HCT116 (cell line): ENCODE data around the gene CCDC102B. TPM values are rescaled to one million over a fixed set of nuclear protein-coding genes. Genes with fewer than 3 reads are reported as not detected.

Source experiments
- ATAC-seq: fragments of 200-7000 bp; cut with Tn5 transposase; 2 replicates; pipeline ENCODE4 v1.9.1; 2020; ENCODE audit warnings: mild to moderate bottlenecking, moderate library complexity
- BruUV-seq: library from RNA; stranded (reverse); fragments of 400-500 nt; replicated peaks from 2 replicates; lab custom pipeline; 2021; lab: Mats Ljungman, UMichigan
- CTCF ChIA-PET: fragments of 300-600 bp; sonication (Branson Sonifier 250); formaldehyde crosslinking; loops from one replicate; lab custom pipeline; 2021; ENCODE audit warnings: antibody characterized with exemption; lab: Charles Lee
- POLR2A ChIA-PET: fragments of 300-600, 350-600 bp; sonication (Branson Sonifier 250); formaldehyde crosslinking; loops from one replicate; lab custom pipeline; 2021; ENCODE audit warnings: antibody characterized with exemption; lab: Charles Lee
- RAD21 ChIA-PET, 2 experiments: fragments of 300-600 bp; sonication (Branson Sonifier 250); formaldehyde crosslinking; loops; one replicate each; lab custom pipeline; 2023; ENCODE audit warnings: low total read pairs in 2 of 2; ENCODE audit not compliant: uncharacterized antibody in 2 of 2, unreplicated experiment in 2 of 2, low non-redundant PET in 1 of 2; lab: Charles Lee
- DNase-seq: peaks from one replicate; pipeline ENCODE4 v3.0.0-alpha.2; 2010; ENCODE audit warnings: low read depth, low spot score
- H2AFZ ChIP-seq: fragments of 200-600 bp; shearing (Covaris generic), sonication (generic); 2 replicates; pipeline ENCODE4 v1.6.1; 2017; ENCODE audit warnings: low read depth, mixed run types, mixed read lengths, antibody characterized with exemption, low read length; ENCODE audit not compliant: poor library complexity, severe bottlenecking
- H3K27ac ChIP-seq: 2 replicates; pipeline ENCODE4 v1.5.1; 2012; ENCODE audit warnings: low read depth, low read length
- H3K27me3 ChIP-seq: fragments of 200-600 bp; sonication (generic); 2 replicates; pipeline ENCODE4 v1.6.1; 2016; ENCODE audit warnings: mixed run types, low read length, mixed read lengths; ENCODE audit not compliant: insufficient read depth
- H3K36me3 ChIP-seq, 2 experiments: fragments of 200-500 bp in 1 of 2; fragments of 200-600 bp in 1 of 2; sonication (Bioruptor generic) in 1 of 2; sonication (generic) in 1 of 2; 2 replicates each; pipeline versions ENCODE4 v1.5.1 to v1.6.1; 2014 to 2016; ENCODE audit warnings: low read length in 2 of 2, inconsistent platforms in 1 of 2, mixed read lengths in 1 of 2, mixed run types in 1 of 2; ENCODE audit not compliant: insufficient read depth in 2 of 2, control insufficient read depth in 1 of 2
- H3K4me1 ChIP-seq, 2 experiments: fragments of 200-600 bp in 1 of 2; sonication (generic) in 1 of 2; 2 replicates each; pipeline versions ENCODE4 v1.5.1 to v1.6.1; 2012 to 2017; ENCODE audit warnings: low read length in 2 of 2, inconsistent platforms in 1 of 2, mild to moderate bottlenecking in 1 of 2, mixed read lengths in 1 of 2, mixed run types in 1 of 2, moderate library complexity in 1 of 2; ENCODE audit not compliant: insufficient read depth in 2 of 2, control insufficient read depth in 1 of 2
- H3K4me2 ChIP-seq: fragments of 200-600 bp; sonication (generic); 2 replicates; pipeline ENCODE4 v1.6.1; 2017; ENCODE audit warnings: mixed run types, low read length, mixed read lengths
- H3K4me3 ChIP-seq, 2 experiments: fragments of 200-600 bp in 1 of 2; sonication (generic) in 1 of 2; replicated peaks in 1 of 2; 2 replicates each; pipeline ENCODE4 v1.5.1; 2011 to 2016; ENCODE audit warnings: low read length in 2 of 2, control low read depth in 1 of 2, low read depth in 1 of 2, mild to moderate bottlenecking in 1 of 2, mixed read lengths in 1 of 2, mixed run types in 1 of 2
- H3K79me2 ChIP-seq: fragments of 200-600 bp; sonication (generic); 2 replicates; pipeline ENCODE4 v1.6.1; 2017; ENCODE audit warnings: mild to moderate bottlenecking, mixed run types, low read length, moderate library complexity, mixed read lengths; ENCODE audit not compliant: insufficient read depth
- H3K9ac ChIP-seq: fragments of 200-600 bp; sonication (generic); 2 replicates; pipeline ENCODE4 v1.6.1; 2016; ENCODE audit warnings: low read length, mixed read lengths
- H3K9me2 ChIP-seq: fragments of 200-600 bp; sonication (generic), shearing (Covaris generic); 2 replicates; pipeline ENCODE4 v1.6.1; 2017; ENCODE audit warnings: mixed run types, mild to moderate bottlenecking, moderate library complexity; ENCODE audit not compliant: insufficient read depth
- H3K9me3 ChIP-seq, 2 experiments: fragments of 200-500 bp in 1 of 2; fragments of 200-600 bp in 1 of 2; sonication (Bioruptor generic) in 1 of 2; sonication (generic) in 1 of 2; 2 replicates each; pipeline ENCODE4 v1.6.1; 2014 to 2017; ENCODE audit warnings: low read length in 2 of 2, mixed read lengths in 2 of 2, inconsistent platforms in 1 of 2, low read depth in 1 of 2, mild to moderate bottlenecking in 1 of 2, mixed run types in 1 of 2, moderate library complexity in 1 of 2; ENCODE audit not compliant: control insufficient read depth in 1 of 2, insufficient read depth in 1 of 2
- H4K20me1 ChIP-seq: fragments of 200-600 bp; sonication (generic), shearing (Covaris generic); 2 replicates; pipeline ENCODE4 v1.6.1; 2017; ENCODE audit warnings: mixed run types, mild to moderate bottlenecking, moderate library complexity; ENCODE audit not compliant: insufficient read depth
- FOSL1 ChIP-seq: IDR thresholded peaks from 2 replicates; pipeline ENCODE4 v1.6.1; 2012; ENCODE audit warnings: low read depth
- POLR2AphosphoS5 ChIP-seq: IDR thresholded peaks from 2 replicates; pipeline ENCODE4 v1.6.1; 2011; ENCODE audit warnings: mild to moderate bottlenecking, low read depth, low read length, moderate library complexity
- REST ChIP-seq: IDR thresholded peaks from 2 replicates; pipeline ENCODE4 v1.6.1; 2012; ENCODE audit warnings: low read depth
- ZBTB33 ChIP-seq: IDR thresholded peaks from 2 replicates; pipeline ENCODE4 v1.6.1; 2011; ENCODE audit warnings: mild to moderate bottlenecking, low read length, moderate library complexity; ENCODE audit not compliant: insufficient replicate concordance; ENCODE audit errors: extremely low read depth
- ZFX ChIP-seq: fragments of 450-650 bp; IDR thresholded peaks from 2 replicates; pipeline ENCODE4 v1.6.1; 2017
- intact Hi-C: fragments of 100-400 bp; cut with micrococcal nuclease; formaldehyde crosslinking; loops from 2 replicates; pipeline ENCODE4 v1.10.0; 2022
- total RNA-seq: library from RNA; stranded (reverse); gene quantifications from one replicate; pipeline ENCODE4 v1.2.1, GENCODE V29; 2021; ENCODE audit not compliant: unreplicated experiment

Gene CCDC102B
- total RNA-seq, 1 experiment from 2014 or later: 1.9 TPM

DNA sequence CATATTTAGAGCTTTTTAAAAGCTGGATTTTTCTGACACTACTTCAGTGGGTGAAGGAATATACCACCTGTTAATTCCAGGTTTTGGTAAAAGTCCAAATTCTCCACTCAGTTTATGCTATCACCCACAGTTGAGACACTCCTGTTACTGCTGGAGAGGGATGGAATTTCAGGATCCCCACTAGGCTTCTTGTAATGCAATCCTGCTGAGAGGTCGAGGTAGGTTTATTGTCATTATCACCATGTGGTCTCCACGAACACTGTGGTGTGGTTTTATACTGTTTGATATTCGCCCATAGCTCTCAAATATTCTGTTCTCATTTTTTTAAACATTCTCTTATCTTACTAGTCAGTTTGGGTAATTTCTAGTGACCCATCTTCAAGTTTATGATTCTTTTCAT lies 167.9 kb downstream of the CCDC102B start:
- ChIA-PET POLR2A (no interaction called here), CTCF (no interaction called here), RAD21 (no interaction called here)
- no peaks in the 10 kb centered on the region for H3K9me2 ChIP-seq
- no peak overlapping the region for H3K4me3 ChIP-seq
- H3K79me2 ChIP-seq: no peaks in the 10 kb centered on the region
- H3K9me3 ChIP-seq: no peaks in the 10 kb centered on the region
- no peaks in the 10 kb centered on the region for H3K27me3 ChIP-seq
- H3K36me3 ChIP-seq: no peaks in the 10 kb centered on the region
- ATAC-seq (no peak), DNase-seq (no peak)
- H2AFZ ChIP-seq: no peak overlapping the region
- H3K9ac ChIP-seq: no peak overlapping the region
- H3K27ac ChIP-seq: no peak overlapping the region
- H4K20me1 ChIP-seq: no peaks in the 10 kb centered on the region
- no peak overlapping the region for H3K4me2 ChIP-seq
- no peaks in the 10 kb centered on the region for H3K4me1 ChIP-seq
- intact Hi-C loops: no loop called here
- TF ChIP-seq ZBTB33 (no peak), ZFX (no peak), REST (no peak), POLR2AphosphoS5 (no peak), FOSL1 (no peak)
- BruUV-seq: no TSS peak
